Measurements from ENCODE around the gene LAMC2. TPM values are rescaled to one million over a fixed set of nuclear protein-coding genes. Genes with fewer than 3 reads are reported as not detected.
A peak's percentile ranks its signal among the peaks of the same experiment; 100 is the strongest.

The LAMC2 gene
- total RNA-seq, 1 donor from 2014 or later = 4.5 TPM

GRCh38 chr1:183178545-183178944 is 7.5 kb upstream of the LAMC2 start:
- Mint-ChIP-seq H3K4me1 (ENCODE audit: low read depth) (peaks cover 20% of the 10 kb centered on the region), H3K27me3 (no peaks in the 10 kb centered on the region), H3K9me3 (ENCODE audit: low read depth) (no peaks in the 10 kb centered on the region), H3K4me3 (ENCODE audit: low read depth) (no peak overlapping the region), H3K27ac (no peak overlapping the region), H3K36me3 (ENCODE audit: insufficient read depth) (no peaks in the 10 kb centered on the region)
- no peak for DNase-seq (ENCODE audit: low spot score, unreplicated experiment)
- TF ChIP-seq CTCF (IDR thresholded peaks at IDR 0.05; ENCODE audit: unreplicated experiment) = no peak

- no peaks in the 10 kb centered on the region for H3K36me3 Mint-ChIP-seq (ENCODE audit: insufficient read depth)
- no peaks in the 10 kb centered on the region for H3K9me3 Mint-ChIP-seq (ENCODE audit: low read depth)
- H3K4me1 Mint-ChIP-seq (ENCODE audit: low read depth) = peaks cover 20% of the 10 kb centered on the region
- DNase-seq (ENCODE audit: low spot score, unreplicated experiment) = no peak
- no peak for TF ChIP-seq CTCF (IDR thresholded peaks at IDR 0.05; ENCODE audit: unreplicated experiment)
- no peaks in the 10 kb centered on the region for H3K27me3 Mint-ChIP-seq
- H3K27ac Mint-ChIP-seq = no peak overlapping the region
- no peak overlapping the region for H3K4me3 Mint-ChIP-seq (ENCODE audit: low read depth)
Observed at GRCh38 chr1:183179033-183179432, 7.0 kb upstream of the LAMC2 start.

GRCh38 chr1:183180218-183180617 is 5.8 kb upstream of the LAMC2 start:
- Mint-ChIP-seq H3K9me3 (ENCODE audit: low read depth) (no peaks in the 10 kb centered on the region), H3K27me3 (peaks cover 3% of the 10 kb centered on the region), H3K27ac (no peak overlapping the region), H3K4me3 (ENCODE audit: low read depth) (no peak overlapping the region), H3K36me3 (ENCODE audit: insufficient read depth) (no peaks in the 10 kb centered on the region), H3K4me1 (ENCODE audit: low read depth) (peaks cover 20% of the 10 kb centered on the region)
- no peak for DNase-seq (ENCODE audit: low spot score, unreplicated experiment)
- no peak for TF ChIP-seq CTCF (IDR thresholded peaks at IDR 0.05; ENCODE audit: unreplicated experiment)

GRCh38 chr1:183180634-183181056 is 5.4 kb upstream of the LAMC2 start:
- Mint-ChIP-seq H3K4me3 (ENCODE audit: low read depth) (no peak overlapping the region), H3K27me3 (peaks cover 3% of the 10 kb centered on the region), H3K27ac (peak overlapping the region; percentile 69), H3K36me3 (ENCODE audit: insufficient read depth) (no peaks in the 10 kb centered on the region), H3K9me3 (ENCODE audit: low read depth) (no peaks in the 10 kb centered on the region), H3K4me1 (ENCODE audit: low read depth) (peaks cover 19% of the 10 kb centered on the region)
- DNase-seq (ENCODE audit: low spot score, unreplicated experiment) = no peak
- TF ChIP-seq CTCF (IDR thresholded peaks at IDR 0.05; ENCODE audit: unreplicated experiment) = no peak

- H3K4me1 Mint-ChIP-seq (ENCODE audit: low read depth) = peaks cover 7% of the 10 kb centered on the region
Observed at GRCh38 chr1:183186841-183187240, 777 bp downstream of the LAMC2 start.

More at GRCh38 chr1:183186841-183187240, 777 bp downstream of the LAMC2 start:
- peaks cover 31% of the 10 kb centered on the region for H3K27me3 Mint-ChIP-seq
- no peak overlapping the region for H3K27ac Mint-ChIP-seq
- no peak for TF ChIP-seq CTCF (IDR thresholded peaks at IDR 0.05; ENCODE audit: unreplicated experiment)
- peak overlapping the region; percentile 77 for H3K4me3 Mint-ChIP-seq (ENCODE audit: low read depth)
- H3K9me3 Mint-ChIP-seq (ENCODE audit: low read depth) = no peaks in the 10 kb centered on the region
- DNase-seq (ENCODE audit: low spot score, unreplicated experiment) = no peak
- no peaks in the 10 kb centered on the region for H3K36me3 Mint-ChIP-seq (ENCODE audit: insufficient read depth)
